GM12892 (cell line): Measurements from ENCODE around the gene RBMS1.

Source experiments
- POLR2A ChIP-seq: IDR thresholded peaks from 2 replicates; pipeline ENCODE4 v1.6.1; 2011; ENCODE audit warnings: low read depth, low read length, control low read depth
- TAF1 ChIP-seq: IDR thresholded peaks from 2 replicates; pipeline ENCODE4 v1.6.1; 2011; ENCODE audit warnings: low read depth, mild to moderate bottlenecking, control low read depth, low read length, borderline replicate concordance

DNA sequence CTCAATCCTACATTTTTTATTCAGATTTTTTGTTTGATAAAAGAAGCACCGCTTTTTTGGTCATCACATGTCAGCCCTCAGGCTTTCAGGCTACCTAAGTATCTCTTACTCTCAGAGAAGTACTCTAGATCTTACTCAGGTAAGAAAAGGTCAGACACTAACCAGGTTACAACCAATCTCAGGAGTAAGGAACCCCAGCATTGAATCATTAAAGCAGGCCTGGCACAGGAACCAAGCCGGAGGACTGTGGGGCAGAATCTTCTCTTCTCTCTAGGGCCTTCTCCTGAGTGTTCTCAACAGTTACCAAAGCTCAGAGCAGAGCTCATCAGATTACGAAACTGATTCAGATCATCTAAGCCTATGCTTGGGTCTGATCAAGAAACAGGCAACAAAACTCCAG is 28.2 kb downstream of the RBMS1 start:
- no peak for TF ChIP-seq POLR2A
- no peak for TF ChIP-seq TAF1
